ENCODE results near the gene AVP. TPM values are rescaled to one million over a fixed set of nuclear protein-coding genes. Genes with fewer than 3 reads are reported as not detected.

AVP gene
- total RNA-seq, 1 experiment from 2014 or later = not detected

GRCh38 chr20:3101737-3102574, 17.4 kb upstream of the AVP start:
- H3K4me1 Mint-ChIP-seq (ENCODE audit: low read depth, unreplicated experiment) = no peaks in the 10 kb centered on the region
- no peak overlapping the region for H3K4me3 Mint-ChIP-seq (ENCODE audit: low read depth, unreplicated experiment)
- intact Hi-C loops (cut with micrococcal nuclease; ENCODE audit: unreplicated experiment) = no loop called here
- BruUV-seq (replicated peaks) = no TSS peak
- TF ChIP-seq, protein P1, sequence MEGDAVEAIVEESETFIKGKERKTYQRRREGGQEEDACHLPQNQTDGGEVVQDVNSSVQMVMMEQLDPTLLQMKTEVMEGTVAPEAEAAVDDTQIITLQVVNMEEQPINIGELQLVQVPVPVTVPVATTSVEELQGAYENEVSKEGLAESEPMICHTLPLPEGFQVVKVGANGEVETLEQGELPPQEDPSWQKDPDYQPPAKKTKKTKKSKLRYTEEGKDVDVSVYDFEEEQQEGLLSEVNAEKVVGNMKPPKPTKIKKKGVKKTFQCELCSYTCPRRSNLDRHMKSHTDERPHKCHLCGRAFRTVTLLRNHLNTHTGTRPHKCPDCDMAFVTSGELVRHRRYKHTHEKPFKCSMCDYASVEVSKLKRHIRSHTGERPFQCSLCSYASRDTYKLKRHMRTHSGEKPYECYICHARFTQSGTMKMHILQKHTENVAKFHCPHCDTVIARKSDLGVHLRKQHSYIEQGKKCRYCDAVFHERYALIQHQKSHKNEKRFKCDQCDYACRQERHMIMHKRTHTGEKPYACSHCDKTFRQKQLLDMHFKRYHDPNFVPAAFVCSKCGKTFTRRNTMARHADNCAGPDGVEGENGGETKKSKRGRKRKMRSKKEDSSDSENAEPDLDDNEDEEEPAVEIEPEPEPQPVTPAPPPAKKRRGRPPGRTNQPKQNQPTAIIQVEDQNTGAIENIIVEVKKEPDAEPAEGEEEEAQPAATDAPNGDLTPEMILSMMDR (IDR thresholded peaks at IDR 0.05; ENCODE audit: unreplicated experiment) = no peak
- H3K9me3 Mint-ChIP-seq (ENCODE audit: low read depth, unreplicated experiment) = no peaks in the 10 kb centered on the region
- no peaks in the 10 kb centered on the region for H3K27me3 Mint-ChIP-seq (ENCODE audit: unreplicated experiment)
- CTCF ChIA-PET = interaction anchor here (0.6 kb wide), 1 partner anchor 576 kb away, joined by 3 read pairs; no protein-coding TSS in a partner anchor
- H3K36me3 Mint-ChIP-seq (ENCODE audit: insufficient read depth, unreplicated experiment) = peaks cover 3% of the 10 kb centered on the region
- DNase-seq = no peak
- H3K27ac Mint-ChIP-seq (ENCODE audit: unreplicated experiment) = no peak overlapping the region

DNA sequence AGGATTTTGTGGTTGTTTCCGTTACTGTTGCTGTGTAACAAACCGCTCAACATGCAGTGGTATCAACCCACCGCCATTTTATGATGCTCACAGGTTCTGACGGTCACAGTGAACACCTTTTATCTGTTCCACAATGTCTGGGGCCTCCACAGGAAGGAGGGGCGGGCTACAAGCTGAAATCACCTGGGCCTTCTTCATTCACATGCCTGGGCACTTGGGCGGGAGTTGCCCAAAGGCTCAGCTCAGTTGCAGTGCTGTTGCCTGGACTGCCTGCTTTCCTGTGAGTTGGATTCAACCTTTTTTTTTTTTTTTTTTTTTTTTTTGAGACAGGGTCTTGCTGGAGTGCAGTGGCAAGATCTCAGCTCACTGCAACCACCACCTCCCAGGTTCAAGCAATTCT, 16.7 kb upstream of the AVP start:
- Mint-ChIP-seq H3K9me3 (ENCODE audit: low read depth, unreplicated experiment) (no peaks in the 10 kb centered on the region), H3K27ac (ENCODE audit: unreplicated experiment) (no peak overlapping the region), H3K36me3 (ENCODE audit: insufficient read depth, unreplicated experiment) (no peaks in the 10 kb centered on the region), H3K4me1 (ENCODE audit: low read depth, unreplicated experiment) (no peaks in the 10 kb centered on the region), H3K4me3 (ENCODE audit: low read depth, unreplicated experiment) (no peak overlapping the region), H3K27me3 (ENCODE audit: unreplicated experiment) (no peaks in the 10 kb centered on the region)
- no peak for DNase-seq
- intact Hi-C loops (cut with micrococcal nuclease; ENCODE audit: unreplicated experiment) = no loop called here
- no TSS peak for BruUV-seq (replicated peaks)
- TF ChIP-seq, protein P1 (IDR thresholded peaks at IDR 0.05; ENCODE audit: unreplicated experiment) = no peak
- CTCF ChIA-PET = interaction anchor here (0.6 kb wide), 1 partner anchor 576 kb away, joined by 3 read pairs; no protein-coding TSS in a partner anchor

DNA sequence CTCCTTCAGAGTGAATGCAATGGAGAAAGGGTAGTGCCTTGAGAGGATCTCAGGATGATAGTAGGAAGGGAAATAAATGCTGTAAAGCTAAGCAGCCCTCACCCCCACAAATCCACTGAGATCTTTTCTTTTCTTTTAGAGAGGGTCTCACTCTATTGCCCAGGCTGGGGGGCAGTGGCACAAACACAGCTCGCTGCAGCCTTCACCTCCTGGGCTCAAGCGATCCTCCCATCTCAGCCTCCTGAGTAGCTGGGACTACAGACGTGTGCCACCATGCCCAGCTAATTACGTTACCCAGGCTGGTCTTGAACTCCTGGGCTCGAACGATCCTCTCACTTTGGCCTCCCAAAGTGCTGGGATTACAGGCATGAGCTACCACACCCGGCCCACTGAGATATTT, 16.0 kb upstream of the AVP start:
- no peak for DNase-seq
- no TSS peak for BruUV-seq (replicated peaks)
- H3K4me3 Mint-ChIP-seq (ENCODE audit: low read depth, unreplicated experiment) = no peak overlapping the region
- intact Hi-C loops (cut with micrococcal nuclease; ENCODE audit: unreplicated experiment) = no loop called here
- H3K36me3 Mint-ChIP-seq (ENCODE audit: insufficient read depth, unreplicated experiment) = no peaks in the 10 kb centered on the region
- no peak overlapping the region for H3K27ac Mint-ChIP-seq (ENCODE audit: unreplicated experiment)
- no peaks in the 10 kb centered on the region for H3K27me3 Mint-ChIP-seq (ENCODE audit: unreplicated experiment)
- CTCF ChIA-PET = no interaction called here
- H3K9me3 Mint-ChIP-seq (ENCODE audit: low read depth, unreplicated experiment) = no peaks in the 10 kb centered on the region
- TF ChIP-seq, protein P1 (IDR thresholded peaks at IDR 0.05; ENCODE audit: unreplicated experiment) = no peak
- no peaks in the 10 kb centered on the region for H3K4me1 Mint-ChIP-seq (ENCODE audit: low read depth, unreplicated experiment)

GRCh38 chr20:3094848-3095629, 10.5 kb upstream of the AVP start:
- CTCF ChIA-PET = interaction anchor here (0.6 kb wide), 1 partner anchor 93 kb away, joined by 6 read pairs; no protein-coding TSS in a partner anchor
- intact Hi-C loops (cut with micrococcal nuclease; ENCODE audit: unreplicated experiment) = no loop called here
- no peaks in the 10 kb centered on the region for H3K4me1 Mint-ChIP-seq (ENCODE audit: low read depth, unreplicated experiment)
- TF ChIP-seq, protein P1 (IDR thresholded peaks at IDR 0.05; ENCODE audit: unreplicated experiment) = no peak
- H3K4me3 Mint-ChIP-seq (ENCODE audit: low read depth, unreplicated experiment) = no peak overlapping the region
- DNase-seq = no peak
- no TSS peak for BruUV-seq (replicated peaks)
- H3K27ac Mint-ChIP-seq (ENCODE audit: unreplicated experiment) = no peak overlapping the region
- no peaks in the 10 kb centered on the region for H3K36me3 Mint-ChIP-seq (ENCODE audit: insufficient read depth, unreplicated experiment)
- H3K9me3 Mint-ChIP-seq (ENCODE audit: low read depth, unreplicated experiment) = no peaks in the 10 kb centered on the region
- H3K27me3 Mint-ChIP-seq (ENCODE audit: unreplicated experiment) = peaks cover 8% of the 10 kb centered on the region
